HL-60 (cell line): Measurements from ENCODE around the gene SLC16A10.

Source experiments
- DNase-seq, 2 experiments: peaks; one replicate each; pipeline ENCODE4 v3.0.0-alpha.2; 2010 to 2020; ENCODE audit warnings: low read depth in 1 of 2, low spot score in 1 of 2
- H3K27ac ChIP-seq: fragments of 250-450 bp; sonication (Bioruptor Pico); replicated peaks from 2 replicates; pipeline ENCODE4 v1.5.1; 2020; ENCODE audit warnings: mild to moderate bottlenecking, moderate library complexity
- H3K27me3 ChIP-seq: fragments of 250-450 bp; sonication (Bioruptor Pico); 2 replicates; pipeline ENCODE4 v1.5.1; 2021; ENCODE audit warnings: mild to moderate bottlenecking, moderate library complexity; ENCODE audit not compliant: insufficient read depth, poor library complexity, severe bottlenecking
- H3K4me3 ChIP-seq: replicated peaks from 2 replicates; pipeline ENCODE4 v1.5.1; 2011; ENCODE audit warnings: mild to moderate bottlenecking, control low read depth, low read length; ENCODE audit not compliant: insufficient read depth
- CTCF ChIP-seq: IDR thresholded peaks from one replicate; pipeline ENCODE4 v1.5.1; 2011; ENCODE audit warnings: low read length, control low read depth, inconsistent platforms; ENCODE audit not compliant: insufficient read depth
- GABPA ChIP-seq: IDR thresholded peaks from 2 replicates; pipeline ENCODE4 v1.6.1; 2012; ENCODE audit warnings: low read depth
- POLR2AphosphoS5 ChIP-seq: IDR thresholded peaks from 2 replicates; pipeline ENCODE4 v1.6.1; 2012; ENCODE audit warnings: low read depth
- REST ChIP-seq: IDR thresholded peaks from 2 replicates; pipeline ENCODE4 v1.6.1; 2012; ENCODE audit warnings: low read depth; ENCODE audit not compliant: insufficient replicate concordance
- SPI1 ChIP-seq: IDR thresholded peaks from 2 replicates; pipeline ENCODE4 v1.6.1; 2012; ENCODE audit warnings: low read depth, mild to moderate bottlenecking, borderline replicate concordance

The SLC16A10 gene

DNA sequence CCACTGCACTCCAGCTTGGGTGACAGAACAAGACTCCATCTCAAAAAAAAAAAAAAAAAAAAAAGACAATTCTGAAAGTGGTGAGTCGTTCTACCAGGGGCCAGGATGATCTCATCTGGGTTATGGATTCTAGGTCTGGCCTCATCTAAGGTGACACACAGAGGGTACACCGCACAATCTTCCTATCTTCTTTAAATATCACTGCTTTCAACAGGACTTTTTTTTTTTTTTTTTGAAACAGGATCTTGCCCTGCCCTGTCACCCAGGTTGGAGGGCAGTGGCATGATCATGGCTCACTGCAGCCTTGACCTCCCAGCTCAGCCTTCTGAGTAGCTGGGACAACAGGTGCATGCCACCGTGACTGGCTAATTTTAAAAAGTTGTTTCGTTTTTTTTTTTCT lies 67.7 kb downstream of the SLC16A10 start:
- TF ChIP-seq POLR2AphosphoS5 (no peak), REST (no peak), CTCF (no peak), GABPA (no peak), SPI1 (no peak)
- no peak for DNase-seq
- Histone ChIP-seq H3K27ac (no peak overlapping the region), H3K27me3 (peaks cover 6% of the 10 kb centered on the region), H3K4me3 (no peak overlapping the region)

GRCh38 chr6:111157412-111157811 lies 70.1 kb downstream of the SLC16A10 start:
- TF ChIP-seq POLR2AphosphoS5 (no peak), REST (no peak), CTCF (no peak), GABPA (no peak), SPI1 (no peak)
- DNase-seq: no peak
- no peaks in the 10 kb centered on the region for H3K27me3 ChIP-seq
- no peak overlapping the region for H3K4me3 ChIP-seq
- no peak overlapping the region for H3K27ac ChIP-seq

GRCh38 chr6:111159633-111160032 lies 72.3 kb downstream of the SLC16A10 start:
- H3K27me3 ChIP-seq: no peaks in the 10 kb centered on the region
- TF ChIP-seq REST: no peak
- TF ChIP-seq CTCF: no peak
- TF ChIP-seq SPI1: no peak
- no peak for TF ChIP-seq GABPA
- no peak for TF ChIP-seq POLR2AphosphoS5
- DNase-seq: no peak
- no peak overlapping the region for H3K4me3 ChIP-seq
- H3K27ac ChIP-seq: no peak overlapping the region
